Effector CD4-positive, alpha-beta T cell (primary cell): ENCODE measurements around the gene APBB2. TPM values are rescaled to one million over a fixed set of nuclear protein-coding genes. Genes with fewer than 3 reads are reported as not detected.

Experiments
- DNase-seq: peaks from one replicate; pipeline ENCODE4 v3.0.0-alpha.2; 2020
- total RNA-seq: gene quantifications from one replicate; lab custom pipeline; 2026; lab: John Stamatoyannopoulos, UW

Gene APBB2
- not detected for total RNA-seq

- DNase-seq: no peak
These were observed at the start of gene APBB2 for GRCh38 chr4:41214136-41214824. Gene APBB2 (minus strand): TSS chr4:41214542. CDS start chr4:41033254, 181,288 bp downstream.

DNA sequence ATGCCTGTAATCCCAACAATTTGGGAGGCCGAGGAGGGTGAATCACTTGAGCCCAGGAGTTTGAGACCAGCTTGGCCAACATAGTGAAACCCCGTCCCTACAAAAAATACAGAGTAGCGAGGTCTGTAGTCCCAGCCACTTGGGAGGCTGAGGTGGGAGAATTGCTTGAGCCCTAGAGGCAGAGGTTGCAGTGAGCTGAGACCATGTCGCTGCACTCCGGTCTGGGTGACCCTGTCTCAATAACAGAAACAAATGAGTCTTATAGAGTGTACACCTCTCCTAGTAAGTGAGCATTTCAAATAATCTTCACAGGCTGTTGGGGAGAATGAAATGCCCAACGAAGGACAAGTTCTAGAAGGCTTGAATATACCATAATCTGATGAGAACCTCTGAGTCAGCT lies 47.9 kb upstream of the APBB2 start:
- DNase-seq: no peak

GRCh38 chr4:41260116-41260733 lies 45.9 kb upstream of the APBB2 start:
- DNase-seq: no peak

GRCh38 chr4:41258783-41259182 lies 44.4 kb upstream of the APBB2 start:
- no peak for DNase-seq

GRCh38 chr4:41257906-41258305 lies 43.6 kb upstream of the APBB2 start:
- DNase-seq: no peak

- DNase-seq: no peak
These were observed 43.0 kb upstream of the APBB2 start for GRCh38 chr4:41257257-41257901.

- DNase-seq: no peak
These were observed 42.5 kb upstream of the APBB2 start, which contains the start of gene UCHL1 for GRCh38 chr4:41256740-41257256. Gene UCHL1 (plus strand): TSS chr4:41256928. CDS start chr4:41256977, 49 bp downstream.

DNA sequence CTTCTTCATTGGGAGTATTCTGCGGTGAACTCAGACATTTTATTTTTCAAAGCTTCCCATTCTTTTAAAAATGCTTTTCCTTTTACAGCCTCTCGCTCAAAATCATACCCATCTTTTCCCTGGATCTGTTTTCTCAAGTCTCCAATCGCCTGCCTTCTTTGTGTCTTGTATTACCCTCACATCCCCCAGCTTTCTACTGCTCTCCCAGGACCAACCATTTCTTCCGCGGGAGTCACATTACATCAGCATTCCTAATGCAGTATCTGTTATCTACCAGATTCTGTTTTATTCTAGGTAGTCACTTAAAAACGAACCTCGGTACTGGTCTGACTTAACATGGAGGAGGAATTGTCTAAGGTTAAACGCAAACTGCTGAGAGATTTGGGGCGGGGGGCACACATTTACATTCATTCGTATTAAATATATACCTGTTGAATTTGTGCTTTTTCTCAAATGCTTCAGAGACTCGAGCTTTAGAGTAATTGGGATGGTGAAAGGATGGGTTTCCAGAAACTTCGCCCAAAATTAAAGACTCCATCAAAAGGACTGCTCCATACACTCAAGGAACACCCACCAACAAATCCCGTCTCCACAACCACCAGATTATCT lies 41.9 kb upstream of the APBB2 start:
- no peak for DNase-seq

DNA sequence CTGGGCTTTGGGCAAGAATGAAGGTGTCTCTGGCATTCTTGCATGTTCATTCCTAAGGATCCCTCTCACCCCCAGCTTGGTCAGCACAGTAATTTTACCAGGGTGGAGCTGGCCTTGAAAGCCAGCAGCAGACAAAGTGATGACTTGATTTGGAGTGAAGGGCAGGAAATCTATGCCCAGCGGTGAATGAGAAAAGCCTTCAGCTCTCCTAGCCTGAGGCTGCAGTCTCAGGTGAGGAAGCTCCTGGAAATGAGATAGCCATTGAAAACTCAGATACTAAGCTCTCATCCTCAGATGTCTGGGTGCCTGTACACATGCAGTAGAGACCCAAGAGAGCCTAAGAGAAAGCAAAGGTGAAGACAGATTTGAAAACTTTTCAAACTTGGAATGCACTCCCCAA lies 31.6 kb upstream of the APBB2 start:
- DNase-seq: no peak

DNA sequence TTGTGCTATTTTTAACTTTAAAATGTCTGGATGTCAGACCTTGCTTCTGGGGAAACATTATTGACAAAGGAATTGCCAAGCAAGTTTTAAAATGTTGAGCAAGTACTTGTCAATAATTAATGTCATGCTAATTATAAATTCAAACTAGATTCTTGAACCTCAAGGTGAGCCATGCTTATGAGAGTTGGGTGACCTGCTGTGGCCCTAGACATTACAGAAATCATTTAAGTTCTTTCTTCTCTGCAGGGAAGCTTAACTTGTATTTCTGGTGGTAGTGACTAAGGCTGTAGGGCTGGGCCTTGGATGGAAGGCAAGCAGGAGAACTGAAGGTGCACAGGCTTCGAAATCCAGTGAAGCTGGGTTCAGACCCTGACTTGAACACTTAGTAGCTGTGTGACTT lies 27.6 kb upstream of the APBB2 start:
- no peak for DNase-seq

- no peak for DNase-seq
These were observed 22.2 kb upstream of the APBB2 start for GRCh38 chr4:41236508-41236907.

DNA sequence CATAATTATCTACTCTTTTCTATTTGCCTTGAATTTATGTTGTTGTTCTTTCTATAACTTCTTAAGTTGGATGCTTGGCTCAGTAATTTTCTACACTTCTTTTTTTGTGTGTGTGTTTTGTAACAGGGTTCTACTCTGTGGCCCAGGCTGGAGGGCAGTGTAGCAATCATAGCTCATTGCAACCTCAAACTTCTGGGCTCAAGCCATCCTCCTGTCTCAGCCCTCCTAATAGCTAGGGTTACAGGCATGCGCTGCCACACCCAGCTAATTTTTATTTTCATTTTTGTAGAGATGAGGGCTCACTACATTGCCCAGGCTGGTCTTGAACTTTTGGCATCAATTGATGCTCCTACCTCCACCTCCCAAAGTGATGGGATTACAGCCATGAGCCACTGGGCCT lies 21.7 kb upstream of the APBB2 start:
- no peak for DNase-seq

DNA sequence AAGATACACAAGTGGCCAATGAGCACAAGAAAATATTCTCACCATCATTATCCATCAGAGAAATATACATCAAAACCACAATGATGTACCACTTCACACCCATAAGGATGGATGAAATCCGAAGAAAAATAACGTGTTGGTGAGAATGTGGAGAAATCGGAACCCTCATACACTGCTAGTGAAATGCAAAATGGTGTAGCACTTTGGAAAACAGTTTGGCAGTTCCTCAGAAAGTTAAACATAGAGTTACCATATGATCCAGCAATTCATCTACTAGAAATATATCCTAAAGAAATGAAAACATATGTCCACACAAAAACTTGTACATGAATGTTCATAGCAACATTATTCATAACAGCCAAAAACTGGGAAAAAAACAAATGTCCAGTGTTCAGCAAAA lies 18.5 kb upstream of the APBB2 start:
- no peak for DNase-seq

- DNase-seq: no peak
These were observed 18.1 kb upstream of the APBB2 start for GRCh38 chr4:41232406-41232805.

DNA sequence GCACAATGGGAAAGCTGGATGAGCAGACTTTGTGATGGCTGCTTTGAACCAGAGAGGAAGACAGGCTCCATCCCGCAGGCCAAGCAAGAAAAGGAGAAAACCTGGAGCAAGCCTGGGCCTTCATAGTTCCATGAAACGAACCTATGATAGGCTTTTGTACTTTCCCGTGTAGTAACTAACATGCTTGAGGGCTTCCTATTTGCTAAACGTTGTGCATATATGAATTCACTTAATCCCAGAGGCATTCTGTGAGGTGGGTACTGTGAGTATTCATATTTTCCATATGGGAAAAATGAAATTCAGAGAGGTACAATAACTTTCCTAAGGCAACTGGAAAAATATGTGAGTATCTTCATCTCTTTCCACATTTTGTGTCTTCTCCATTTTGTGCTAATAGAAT lies 13.6 kb upstream of the APBB2 start:
- no peak for DNase-seq

- no peak for DNase-seq
These were observed 7.7 kb upstream of the APBB2 start for GRCh38 chr4:41221850-41222645.

DNA sequence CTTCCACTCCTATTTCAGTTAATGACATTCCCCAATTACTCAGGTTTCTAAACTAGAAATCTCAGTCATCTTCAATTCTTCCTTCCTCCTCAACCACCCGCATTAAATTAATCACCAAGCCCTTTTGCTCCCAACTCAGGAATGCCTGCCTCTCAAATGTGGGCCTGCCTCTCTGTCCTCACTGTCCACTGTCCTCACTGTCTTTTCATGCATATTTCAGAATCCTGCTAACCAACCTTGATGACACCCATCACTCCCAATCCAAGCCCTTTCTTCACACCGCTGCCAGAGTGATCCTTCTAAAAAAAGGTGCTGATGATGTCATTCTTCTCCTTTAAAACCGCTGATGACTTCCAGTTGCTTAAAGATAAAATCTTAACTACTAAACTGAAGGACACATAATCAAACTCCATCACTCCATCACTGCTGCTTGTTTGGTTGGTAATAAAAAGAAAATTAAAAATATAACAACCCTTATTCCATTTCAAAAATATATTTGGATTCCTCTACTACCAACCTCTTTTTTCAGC lies 5.1 kb upstream of the APBB2 start:
- no peak for DNase-seq

- DNase-seq: no peak
These were observed 4.4 kb upstream of the APBB2 start for GRCh38 chr4:41218703-41219102.

GRCh38 chr4:41217374-41217773 lies 3.0 kb upstream of the APBB2 start:
- DNase-seq: no peak

DNA sequence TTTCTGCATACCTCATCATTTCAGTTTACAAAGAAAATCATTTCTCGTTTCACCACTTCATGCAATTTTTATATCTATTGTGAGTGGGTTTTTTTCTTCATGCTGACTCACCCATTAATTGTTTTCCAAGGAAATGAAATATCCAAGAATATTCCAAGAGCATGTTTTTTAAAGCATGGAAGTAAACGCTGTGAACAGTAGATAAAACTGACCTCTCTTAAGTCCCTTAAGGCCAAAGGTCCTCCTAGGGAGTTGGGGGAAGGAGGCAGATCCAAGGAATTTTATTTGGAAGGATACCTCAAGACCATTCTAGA lies 2.6 kb upstream of the APBB2 start:
- DNase-seq: no peak

GRCh38 chr4:41216294-41217019 lies 2.1 kb upstream of the APBB2 start:
- DNase-seq: no peak

GRCh38 chr4:41215969-41216293 lies 1.6 kb upstream of the APBB2 start:
- DNase-seq: no peak
